Mucosa of descending colon (tissue), 3 donors: Measurements from ENCODE around the gene PCYT1B. TPM values are rescaled to one million over a fixed set of nuclear protein-coding genes. Genes with fewer than 3 reads are reported as not detected.

Experiments used
- ATAC-seq: fragments of 200-7000 bp; cut with Tn5 transposase; one replicate; pipeline ENCODE4 v1.9.1; 2020; ENCODE audit warnings: mild to moderate bottlenecking, moderate library complexity
- DNase-seq, 3 donors: peaks; one replicate each; pipeline ENCODE4 v3.0.0-alpha.2; 2020
- H3K36me3 ChIP-seq: fragments of 200-600 bp; one replicate; pipeline ENCODE4 v1.8.0; 2021; ENCODE audit warnings: low read depth, mild to moderate bottlenecking
- H3K4me1 ChIP-seq: fragments of 200-600 bp; one replicate; pipeline ENCODE4 v1.8.0; 2021; ENCODE audit warnings: low read depth, mild to moderate bottlenecking
- H3K4me3 ChIP-seq: fragments of 200-600 bp; one replicate; pipeline ENCODE4 v1.8.0; 2021; ENCODE audit warnings: mild to moderate bottlenecking
- H3K9me3 ChIP-seq: fragments of 200-600 bp; one replicate; pipeline ENCODE4 v1.8.0; 2021; ENCODE audit warnings: mild to moderate bottlenecking
- intact Hi-C, 2 donors: fragments of 100-400 bp; cut with DNase I in 1 of 2; cut with micrococcal nuclease in 1 of 2; formaldehyde crosslinking; loops; one replicate each; pipeline versions ENCODE4 v1.11.0 to v1.11.1; 2022; cut with DNase I, micrococcal nuclease
- total RNA-seq, 3 donors: library from RNA; stranded (reverse); fragmentation: NEBNext Ultra II Directional in 2 of 3; extraction: Animal tissue kit (Norgen Biotek cat#: 25700) in 2 of 3; gene quantifications; one replicate each; pipeline versions ENCODE4 v1.2.1 to v1.2.4, GENCODE V29; 2021 to 2023
- TF ChIP-seq, protein P1 (sequence below): fragments of 200-600 bp; IDR thresholded peaks from one replicate; pipeline ENCODE4 v1.8.0; 2022; ENCODE audit warnings: antibody characterized with exemption, mild to moderate bottlenecking
- donor health status: DM: no; HTN: no; CAD: no; lungs with moderate emphysema.
- donor health status: DM: no; HTN: no; CAD: no.
- donor health status: DM: no; HTN: yes; CAD: no.

The PCYT1B gene
- total RNA-seq, 3 donors from 2014 or later: 0.39 to 2.4 TPM; not detected in 1

DNA sequence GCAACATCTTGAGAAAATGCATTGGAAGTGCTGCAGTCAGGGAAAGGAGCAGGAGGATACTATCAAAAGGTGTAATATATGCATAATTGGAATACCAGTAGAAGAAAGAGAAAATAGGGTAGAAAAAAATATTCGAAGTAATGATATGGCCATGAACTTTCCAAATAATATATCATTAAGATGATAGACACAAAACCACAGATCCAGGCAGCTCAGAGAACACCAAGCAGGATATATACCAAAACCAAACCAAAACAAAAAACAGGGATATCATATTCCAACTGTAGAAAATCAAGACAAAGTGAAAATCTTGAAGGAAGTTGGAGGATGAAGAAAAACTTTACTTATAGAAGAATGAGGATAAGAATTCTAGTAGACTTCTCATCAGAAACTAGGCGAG lies 36.9 kb upstream of the PCYT1B start:
- no peaks in the 10 kb centered on the region for H3K36me3 ChIP-seq
- TF ChIP-seq, protein P1, sequence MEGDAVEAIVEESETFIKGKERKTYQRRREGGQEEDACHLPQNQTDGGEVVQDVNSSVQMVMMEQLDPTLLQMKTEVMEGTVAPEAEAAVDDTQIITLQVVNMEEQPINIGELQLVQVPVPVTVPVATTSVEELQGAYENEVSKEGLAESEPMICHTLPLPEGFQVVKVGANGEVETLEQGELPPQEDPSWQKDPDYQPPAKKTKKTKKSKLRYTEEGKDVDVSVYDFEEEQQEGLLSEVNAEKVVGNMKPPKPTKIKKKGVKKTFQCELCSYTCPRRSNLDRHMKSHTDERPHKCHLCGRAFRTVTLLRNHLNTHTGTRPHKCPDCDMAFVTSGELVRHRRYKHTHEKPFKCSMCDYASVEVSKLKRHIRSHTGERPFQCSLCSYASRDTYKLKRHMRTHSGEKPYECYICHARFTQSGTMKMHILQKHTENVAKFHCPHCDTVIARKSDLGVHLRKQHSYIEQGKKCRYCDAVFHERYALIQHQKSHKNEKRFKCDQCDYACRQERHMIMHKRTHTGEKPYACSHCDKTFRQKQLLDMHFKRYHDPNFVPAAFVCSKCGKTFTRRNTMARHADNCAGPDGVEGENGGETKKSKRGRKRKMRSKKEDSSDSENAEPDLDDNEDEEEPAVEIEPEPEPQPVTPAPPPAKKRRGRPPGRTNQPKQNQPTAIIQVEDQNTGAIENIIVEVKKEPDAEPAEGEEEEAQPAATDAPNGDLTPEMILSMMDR: no peak
- H3K9me3 ChIP-seq: no peaks in the 10 kb centered on the region
- DNase-seq (no peak), ATAC-seq (no peak)
- no peak overlapping the region for H3K4me3 ChIP-seq
- intact Hi-C loops: no loop called here
- H3K4me1 ChIP-seq: no peaks in the 10 kb centered on the region

DNA sequence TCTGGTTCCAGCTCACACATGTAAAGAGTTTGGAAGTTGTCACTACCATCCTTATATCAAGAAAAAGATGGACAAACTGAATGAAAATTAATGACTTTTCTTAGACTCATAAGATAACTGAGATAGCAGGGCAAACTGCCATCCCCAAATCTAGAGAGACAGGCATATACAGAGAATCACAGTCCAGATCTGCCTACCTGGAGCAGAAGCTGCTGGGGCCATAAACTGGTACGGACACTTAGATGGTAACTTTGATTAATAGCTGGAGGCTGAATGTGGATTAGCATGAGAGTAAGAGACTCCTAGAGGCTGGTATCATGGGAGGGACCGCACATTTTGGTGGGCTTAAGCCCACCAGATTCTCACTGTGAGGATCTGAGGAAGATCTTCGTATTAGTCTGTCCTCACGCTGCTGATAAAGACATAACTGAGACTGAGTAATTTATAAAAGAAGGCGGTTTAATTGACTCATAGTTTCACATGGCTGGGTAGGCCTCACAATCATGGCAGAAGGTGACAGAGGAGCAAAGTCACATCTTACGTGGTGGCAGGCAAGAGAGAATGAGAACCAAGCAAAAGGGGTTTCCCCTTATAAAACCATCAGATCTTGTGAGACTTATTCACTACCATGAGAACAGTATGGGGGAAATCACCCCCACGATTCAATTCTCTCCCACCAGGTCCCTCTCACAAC lies 35.7 kb upstream of the PCYT1B start:
- TF ChIP-seq, protein P1: no peak
- Histone ChIP-seq H3K9me3 (no peaks in the 10 kb centered on the region), H3K36me3 (no peaks in the 10 kb centered on the region), H3K4me1 (no peaks in the 10 kb centered on the region), H3K4me3 (no peak overlapping the region)
- ATAC-seq (no peak), DNase-seq (no peak)
- intact Hi-C loops: no loop called here

DNA sequence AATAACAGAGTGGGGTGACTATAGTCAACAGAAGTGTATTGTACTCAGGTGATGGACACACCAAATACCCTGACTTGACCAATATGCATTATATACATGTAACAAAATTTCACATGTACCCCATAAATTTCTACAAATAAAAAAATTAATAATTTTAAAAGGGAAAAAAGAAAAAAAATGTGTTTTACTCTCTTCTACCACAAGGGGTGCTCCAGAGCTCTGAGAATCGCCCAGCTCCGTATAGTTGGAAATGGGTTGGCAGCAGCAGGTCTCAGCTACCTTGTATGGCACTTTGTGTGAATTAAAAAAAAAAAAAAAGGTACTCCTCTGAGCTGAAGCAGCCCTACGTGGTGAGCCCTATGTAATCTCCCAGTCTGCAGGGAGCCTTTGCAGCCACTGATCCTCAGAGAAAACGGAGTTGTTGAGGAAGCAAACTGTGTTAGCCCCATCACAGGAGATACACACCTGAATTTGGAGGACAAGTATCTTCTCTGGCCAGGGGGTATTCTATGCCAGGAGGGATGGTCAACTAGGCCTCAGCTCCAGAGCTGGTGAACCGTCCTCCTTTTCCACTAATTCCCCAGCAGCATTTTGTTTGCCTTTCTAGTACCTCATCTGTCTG lies 29.4 kb upstream of the PCYT1B start:
- Histone ChIP-seq H3K4me3 (no peak overlapping the region), H3K9me3 (no peaks in the 10 kb centered on the region), H3K36me3 (no peaks in the 10 kb centered on the region), H3K4me1 (no peaks in the 10 kb centered on the region)
- TF ChIP-seq, protein P1: peak; percentile 15
- intact Hi-C loops: no loop called here
- ATAC-seq: peak; percentile 44
- DNase-seq: no peak

DNA sequence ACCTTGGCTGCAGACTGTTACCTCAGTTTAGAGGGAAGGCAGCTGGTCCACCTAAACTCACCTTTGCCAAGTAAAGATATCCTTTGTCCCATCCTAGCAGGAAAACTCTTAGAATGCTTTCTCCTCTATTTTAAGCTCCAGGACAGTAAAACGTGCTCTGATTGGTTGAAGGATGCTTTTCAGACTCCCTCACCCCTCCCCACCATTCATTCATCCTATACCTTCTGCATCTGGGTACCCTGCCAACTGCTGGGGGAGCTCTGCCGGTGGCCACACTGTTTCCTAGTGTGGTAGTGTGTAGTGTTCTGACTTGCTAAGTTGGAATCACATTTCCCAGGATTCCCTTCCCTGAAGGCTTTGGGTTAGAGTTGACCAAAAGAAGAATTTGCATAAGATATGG lies 26.3 kb upstream of the PCYT1B start:
- Histone ChIP-seq H3K4me1 (no peaks in the 10 kb centered on the region), H3K9me3 (no peaks in the 10 kb centered on the region), H3K4me3 (no peak overlapping the region), H3K36me3 (no peaks in the 10 kb centered on the region)
- intact Hi-C loops: no loop called here
- TF ChIP-seq, protein P1: no peak
- ATAC-seq (no peak), DNase-seq (no peak)

DNA sequence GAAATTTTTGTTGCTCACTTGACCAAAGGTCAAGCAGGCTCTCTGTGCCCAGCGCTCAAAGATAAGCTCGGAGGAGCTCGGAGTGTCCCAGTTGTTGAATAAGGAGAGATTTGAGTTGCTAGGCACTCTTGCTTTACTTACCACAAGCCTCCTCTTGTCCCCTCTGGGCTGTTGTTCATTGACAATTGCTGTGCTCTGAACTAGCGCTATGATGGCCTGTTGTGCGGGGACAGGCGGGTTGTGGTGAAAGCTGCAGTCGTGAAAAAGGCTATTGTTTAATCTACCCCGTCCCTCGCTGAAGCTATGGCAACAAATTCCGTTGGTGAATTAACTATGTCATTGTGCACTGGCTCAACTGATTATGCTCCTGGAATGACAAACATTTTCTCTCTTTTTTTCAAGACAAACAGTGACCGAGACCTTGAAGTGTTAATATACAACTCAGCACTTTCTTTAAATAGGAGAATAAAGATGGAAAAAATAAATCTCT lies 25.6 kb upstream of the PCYT1B start:
- TF ChIP-seq, protein P1: no peak
- Histone ChIP-seq H3K9me3 (no peaks in the 10 kb centered on the region), H3K4me1 (no peaks in the 10 kb centered on the region), H3K36me3 (no peaks in the 10 kb centered on the region), H3K4me3 (no peak overlapping the region)
- ATAC-seq (peak; percentile 44), DNase-seq (no peak)
- intact Hi-C loops: no loop called here
